ENCODE data around the gene EPHB1.
"Not testable (repeated sequence)": the region's sequence is repeated elsewhere in the genome, so short reads cannot be mapped to it uniquely, and the experiment has no call there.

The EPHB1 gene

DNA sequence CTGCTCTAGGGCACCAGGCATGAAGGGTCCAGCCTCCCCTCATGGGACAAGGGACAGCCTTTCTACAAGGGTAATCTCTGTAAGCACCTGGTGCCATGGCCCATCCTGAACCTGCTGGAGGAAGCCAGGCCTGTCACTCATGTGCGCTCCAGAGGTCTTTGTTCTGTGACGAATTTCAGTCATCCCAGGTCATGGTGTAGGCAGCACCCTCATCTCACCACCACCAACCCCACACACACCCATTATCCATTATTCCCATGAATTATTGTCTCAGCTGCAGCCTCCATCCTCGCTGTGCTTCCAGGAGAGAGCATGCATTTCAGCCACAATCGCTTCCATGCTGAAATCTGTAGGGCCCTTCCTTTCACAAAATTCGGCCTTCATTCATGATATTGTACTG lies 419.3 kb downstream of the EPHB1 start:
- no peak for TF ChIP-seq ZNF274 (IDR thresholded peaks at IDR 0.05; ENCODE audit: low read depth, low read length)
- no peak overlapping the region for H3K4me3 ChIP-seq (ENCODE audit: low read length)

DNA sequence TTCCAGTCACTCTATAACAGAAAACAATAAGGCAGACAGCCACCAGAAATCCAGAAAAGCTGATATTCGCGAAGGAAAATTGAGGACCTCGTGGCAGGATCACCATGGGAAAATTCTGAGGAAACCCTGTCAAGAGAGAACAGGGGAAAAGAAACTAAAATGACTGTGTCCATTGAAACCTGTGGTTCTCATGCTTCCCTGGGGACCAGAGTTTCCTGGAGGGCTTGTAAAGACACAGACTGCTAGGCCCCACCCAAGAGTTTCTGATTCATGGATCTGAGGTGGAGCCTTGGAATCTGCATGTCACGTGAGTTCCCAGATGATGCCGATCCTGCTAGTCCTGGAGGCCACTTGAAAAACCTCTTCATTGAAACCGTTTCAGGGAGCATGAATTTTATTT lies 420.5 kb downstream of the EPHB1 start:
- H3K4me3 ChIP-seq (ENCODE audit: low read length), result no peak overlapping the region
- no peak for TF ChIP-seq ZNF274 (IDR thresholded peaks at IDR 0.05; ENCODE audit: low read depth, low read length)

DNA sequence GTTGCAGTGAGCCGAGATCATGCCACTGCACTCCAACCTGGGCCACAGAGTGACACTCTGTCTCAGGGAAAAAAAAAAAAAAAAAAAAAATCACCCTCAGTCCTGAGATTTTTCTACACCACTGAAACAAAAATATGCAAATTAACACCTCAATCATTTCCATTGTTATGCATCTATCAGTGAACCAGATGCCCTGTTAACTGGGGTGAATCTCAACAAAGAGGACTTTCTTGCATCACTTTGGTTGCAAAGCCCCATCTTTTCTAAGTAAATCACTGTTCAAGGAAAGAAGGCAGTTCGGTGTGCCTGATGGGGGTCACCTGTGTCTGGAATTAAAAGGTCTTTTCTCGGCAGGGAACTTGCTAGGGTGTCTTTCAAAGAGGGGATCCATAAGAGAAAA lies 421.6 kb downstream of the EPHB1 start:
- H3K4me3 ChIP-seq (ENCODE audit: low read length), result no peak overlapping the region
- TF ChIP-seq ZNF274 (IDR thresholded peaks at IDR 0.05; ENCODE audit: low read depth, low read length), result no peak

DNA sequence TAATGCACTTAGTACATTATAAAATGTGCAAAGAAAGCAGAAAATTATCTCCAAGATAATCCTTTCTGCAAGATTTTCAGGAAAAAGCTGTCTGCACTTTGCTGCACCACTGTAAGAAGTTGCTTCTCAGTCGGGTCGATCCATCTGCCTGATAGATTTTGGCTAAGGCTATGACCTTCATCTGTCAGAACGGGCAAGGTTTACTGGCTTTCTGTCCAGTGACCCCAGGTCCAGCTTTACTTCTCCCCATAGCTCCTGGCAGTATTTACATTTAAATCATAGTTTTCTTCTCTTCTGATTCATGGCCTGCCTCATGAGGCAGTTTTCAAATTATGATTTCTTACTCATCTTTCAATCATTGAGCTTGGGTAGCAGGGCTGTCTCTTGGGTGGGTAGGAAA lies 422.7 kb downstream of the EPHB1 start:
- H3K4me3 ChIP-seq (ENCODE audit: low read length), result no peak overlapping the region
- TF ChIP-seq ZNF274 (IDR thresholded peaks at IDR 0.05; ENCODE audit: low read depth, low read length), result no peak

DNA sequence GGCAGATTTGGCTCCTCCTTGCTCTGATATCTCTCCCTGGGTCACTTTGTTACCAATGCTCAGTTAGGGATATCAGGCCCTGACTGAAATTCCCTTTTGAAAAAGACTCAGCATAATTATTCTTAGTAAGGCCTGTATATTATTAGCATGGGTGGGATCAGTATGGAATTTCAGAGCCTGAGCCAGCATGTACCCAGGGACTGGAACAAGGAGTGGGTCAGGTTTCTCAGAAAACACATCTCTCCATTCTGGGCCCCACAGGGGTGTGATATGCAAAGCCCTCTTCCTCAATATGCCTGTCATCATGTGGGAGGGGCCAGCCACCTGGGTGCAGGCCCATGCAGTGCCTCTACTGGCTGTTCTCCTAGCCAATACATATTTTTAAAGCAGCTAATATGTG lies 423.2 kb downstream of the EPHB1 start:
- no peak overlapping the region for H3K4me3 ChIP-seq (ENCODE audit: low read length)
- TF ChIP-seq ZNF274 (IDR thresholded peaks at IDR 0.05; ENCODE audit: low read depth, low read length), result no peak

DNA sequence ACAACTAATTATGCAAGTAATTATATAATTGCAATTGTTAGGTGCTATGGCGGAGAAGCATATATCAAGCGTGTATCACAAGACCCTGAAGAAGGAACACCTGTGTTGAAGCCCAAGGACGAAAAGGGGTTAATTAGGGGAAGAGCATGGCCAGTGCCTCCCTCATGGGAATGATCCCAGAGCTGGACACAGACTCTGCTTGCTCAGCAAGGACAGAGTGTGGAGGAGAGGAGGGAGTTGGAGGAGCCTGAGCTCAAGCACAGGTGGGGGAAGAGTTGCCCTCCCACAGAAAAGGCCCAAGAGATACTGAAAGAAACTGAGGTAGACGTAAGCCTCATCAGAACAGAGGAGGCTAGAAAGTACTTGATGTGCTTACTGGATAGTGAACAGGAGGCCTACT lies 423.7 kb downstream of the EPHB1 start:
- no peak for TF ChIP-seq ZNF274 (IDR thresholded peaks at IDR 0.05; ENCODE audit: low read depth, low read length)
- H3K4me3 ChIP-seq (ENCODE audit: low read length), result no peak overlapping the region

DNA sequence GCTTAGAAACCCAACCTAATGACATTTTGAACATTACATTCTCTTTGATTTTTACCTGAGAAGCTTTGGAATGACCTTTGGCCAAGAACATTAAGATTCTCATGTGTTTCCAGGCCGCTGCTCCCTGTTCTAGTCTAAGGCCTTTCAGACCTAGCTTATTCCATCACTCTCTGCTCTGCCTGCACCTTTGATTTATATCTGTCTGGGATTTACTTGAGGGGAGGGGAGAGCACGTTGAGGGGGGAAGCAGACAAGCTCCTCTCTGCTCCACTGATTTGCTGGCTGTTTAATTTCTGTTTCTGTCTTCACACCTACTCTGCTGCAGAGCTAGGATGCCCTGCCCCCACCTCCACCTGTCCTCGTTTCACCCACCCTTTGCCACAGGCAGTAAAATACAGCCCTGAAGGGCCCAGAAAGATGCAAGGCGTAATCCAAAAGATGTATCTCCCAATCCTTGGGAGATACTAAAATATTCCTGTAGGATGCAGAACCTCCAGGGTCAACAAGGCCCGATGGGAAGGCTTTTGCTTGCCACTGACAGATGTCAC lies 429.8 kb downstream of the EPHB1 start:
- H3K4me3 ChIP-seq (ENCODE audit: low read length), result no peak overlapping the region
- no peak for TF ChIP-seq ZNF274 (IDR thresholded peaks at IDR 0.05; ENCODE audit: low read depth, low read length)

DNA sequence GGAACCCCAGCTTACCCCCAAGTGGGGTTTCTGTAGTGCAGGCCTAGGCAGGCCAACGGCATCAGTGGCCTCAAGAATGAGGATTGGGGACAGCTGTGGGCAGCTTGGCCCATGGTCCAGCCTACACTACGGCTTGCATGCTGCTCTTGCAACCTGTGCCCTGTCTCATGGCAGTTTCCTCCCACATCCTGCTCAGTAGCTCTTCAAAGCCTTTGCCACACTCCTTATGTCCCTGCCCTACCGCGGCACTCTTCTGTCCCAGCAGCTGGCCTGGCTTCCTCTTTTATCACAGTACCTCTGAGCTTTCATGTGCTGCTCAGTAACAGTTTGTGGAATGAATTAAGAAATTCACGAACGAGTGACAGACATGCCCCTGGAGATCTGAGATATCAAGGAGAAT lies 431.0 kb downstream of the EPHB1 start:
- no peak overlapping the region for H3K4me3 ChIP-seq (ENCODE audit: low read length)
- no peak for TF ChIP-seq ZNF274 (IDR thresholded peaks at IDR 0.05; ENCODE audit: low read depth, low read length)

DNA sequence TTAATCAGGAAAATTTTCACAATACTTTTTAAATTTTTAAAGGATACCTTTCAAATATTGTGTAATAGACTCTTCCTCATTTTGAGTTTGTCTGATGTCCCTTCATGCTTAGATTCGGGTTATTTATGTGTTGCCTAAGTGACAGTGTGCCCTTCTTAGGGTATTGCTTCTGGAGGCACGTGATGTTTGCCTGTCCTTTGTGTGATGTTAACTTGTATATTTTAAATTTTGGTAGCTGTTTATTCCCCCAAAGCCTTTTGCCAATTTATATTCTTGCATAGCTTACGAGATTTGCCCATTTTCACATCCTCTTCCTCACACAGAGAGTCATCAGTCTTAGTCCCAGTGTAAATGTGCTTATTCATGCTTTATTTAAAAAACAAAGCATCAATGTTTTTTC lies 433.1 kb downstream of the EPHB1 start:
- no peak overlapping the region for H3K4me3 ChIP-seq (ENCODE audit: low read length)
- no peak for TF ChIP-seq ZNF274 (IDR thresholded peaks at IDR 0.05; ENCODE audit: low read depth, low read length)

DNA sequence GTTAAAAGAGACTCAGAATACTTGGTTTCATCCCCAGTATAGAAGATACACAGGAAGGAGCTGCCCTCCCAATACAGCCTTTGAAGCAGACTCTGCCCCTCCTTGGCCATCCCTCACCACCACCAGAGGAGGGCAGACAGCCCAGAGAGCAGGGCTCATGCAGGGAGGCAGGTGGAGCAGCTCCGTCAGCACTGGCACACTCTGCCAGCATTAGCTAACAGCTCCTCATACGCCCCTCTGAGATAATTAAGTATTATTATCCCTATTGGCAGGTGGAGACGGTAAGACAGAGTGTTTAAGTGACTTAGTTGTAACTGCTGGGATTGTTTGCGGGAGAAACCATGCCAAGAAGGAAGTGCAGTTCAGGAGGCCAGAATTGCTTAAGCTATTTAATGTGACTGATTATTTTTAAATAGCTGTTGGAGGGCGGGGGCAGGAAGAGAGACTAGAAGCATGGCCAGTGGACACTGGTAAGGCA lies 434.0 kb downstream of the EPHB1 start:
- no peak overlapping the region for H3K4me3 ChIP-seq (ENCODE audit: low read length)
- no peak for TF ChIP-seq ZNF274 (IDR thresholded peaks at IDR 0.05; ENCODE audit: low read depth, low read length)

DNA sequence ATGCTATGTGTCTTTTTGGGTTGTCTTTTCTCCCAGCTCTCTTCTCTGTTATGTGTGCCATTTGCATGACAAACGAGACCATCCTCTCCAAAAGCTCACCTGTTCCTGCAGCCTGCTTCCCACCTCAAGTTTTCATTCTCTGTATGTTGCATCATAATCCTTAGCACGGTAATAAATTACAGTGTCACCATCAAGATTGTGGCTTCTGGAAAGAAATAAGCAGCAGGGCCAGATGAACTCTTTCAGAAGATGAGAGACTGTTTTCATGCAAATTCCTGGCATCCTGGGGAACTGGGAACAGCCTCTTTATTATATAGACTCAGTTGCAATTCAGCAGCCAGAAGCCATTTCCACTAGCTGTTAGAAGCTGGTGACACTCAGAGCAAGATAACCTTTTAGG lies 436.7 kb downstream of the EPHB1 start:
- no peak overlapping the region for H3K4me3 ChIP-seq (ENCODE audit: low read length)
- no peak for TF ChIP-seq ZNF274 (IDR thresholded peaks at IDR 0.05; ENCODE audit: low read depth, low read length)

DNA sequence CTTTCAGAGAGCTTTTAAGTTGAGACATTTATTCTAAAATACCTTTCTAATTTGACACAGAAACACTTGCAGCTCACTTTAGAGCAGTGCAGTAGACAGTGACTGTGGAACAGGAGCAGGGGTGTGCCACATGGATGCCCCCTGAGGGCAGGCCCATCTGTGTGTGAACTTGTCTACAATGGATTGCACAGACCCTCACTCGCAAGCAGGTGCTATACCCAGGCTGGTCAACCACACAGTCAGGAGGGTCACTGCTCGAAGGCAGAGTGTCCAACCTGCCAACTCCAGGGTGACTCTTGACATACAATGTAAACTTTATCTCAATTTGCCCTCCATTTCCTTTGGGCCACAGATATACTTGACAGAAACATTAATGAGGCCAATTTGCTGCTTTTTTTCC lies 437.2 kb downstream of the EPHB1 start:
- no peak for TF ChIP-seq ZNF274 (IDR thresholded peaks at IDR 0.05; ENCODE audit: low read depth, low read length)
- H3K4me3 ChIP-seq (ENCODE audit: low read length), result no peak overlapping the region

DNA sequence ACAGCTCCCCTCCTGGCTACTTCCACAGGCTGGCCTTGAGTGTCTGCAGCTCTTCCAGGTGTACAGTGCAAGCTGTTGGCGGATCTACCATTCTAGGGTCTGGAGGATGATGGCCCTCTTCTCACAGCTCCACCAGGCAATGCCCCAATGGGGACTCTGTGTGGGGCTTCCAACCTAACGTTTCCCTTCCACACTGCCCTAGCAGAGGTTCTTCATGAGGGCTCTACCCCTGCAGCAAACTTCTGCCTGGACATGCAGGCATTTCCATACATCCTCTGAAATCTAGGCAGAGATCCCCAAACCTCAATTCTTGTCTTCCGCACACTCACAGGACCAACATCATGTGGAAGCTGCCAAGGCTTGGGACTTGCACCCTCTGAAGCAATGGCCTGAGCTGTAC lies 438.4 kb downstream of the EPHB1 start:
- not testable (repeated sequence) for H3K4me3 ChIP-seq (ENCODE audit: low read length)

DNA sequence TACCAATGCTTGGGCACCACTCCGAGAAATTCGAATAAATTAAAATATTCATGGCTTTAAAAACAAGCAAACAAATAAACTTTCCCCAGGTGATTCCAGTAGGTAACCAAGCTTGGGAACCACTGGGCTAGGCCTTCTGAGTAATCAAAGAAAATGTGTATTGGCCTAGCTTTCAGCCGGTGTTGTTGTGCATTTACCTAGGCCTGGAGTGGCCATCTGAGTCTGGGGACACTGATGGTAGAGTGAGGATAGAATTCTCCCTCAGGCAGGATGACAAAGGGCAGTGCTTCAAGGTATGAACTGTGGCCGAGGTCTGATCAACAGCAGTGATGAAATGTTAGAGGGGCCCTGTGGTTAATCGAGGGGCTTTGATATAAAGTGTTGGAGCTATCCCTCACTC lies 440.5 kb downstream of the EPHB1 start:
- no peak overlapping the region for H3K4me3 ChIP-seq (ENCODE audit: low read length)
- TF ChIP-seq ZNF274 (IDR thresholded peaks at IDR 0.05; ENCODE audit: low read depth, low read length), result no peak

DNA sequence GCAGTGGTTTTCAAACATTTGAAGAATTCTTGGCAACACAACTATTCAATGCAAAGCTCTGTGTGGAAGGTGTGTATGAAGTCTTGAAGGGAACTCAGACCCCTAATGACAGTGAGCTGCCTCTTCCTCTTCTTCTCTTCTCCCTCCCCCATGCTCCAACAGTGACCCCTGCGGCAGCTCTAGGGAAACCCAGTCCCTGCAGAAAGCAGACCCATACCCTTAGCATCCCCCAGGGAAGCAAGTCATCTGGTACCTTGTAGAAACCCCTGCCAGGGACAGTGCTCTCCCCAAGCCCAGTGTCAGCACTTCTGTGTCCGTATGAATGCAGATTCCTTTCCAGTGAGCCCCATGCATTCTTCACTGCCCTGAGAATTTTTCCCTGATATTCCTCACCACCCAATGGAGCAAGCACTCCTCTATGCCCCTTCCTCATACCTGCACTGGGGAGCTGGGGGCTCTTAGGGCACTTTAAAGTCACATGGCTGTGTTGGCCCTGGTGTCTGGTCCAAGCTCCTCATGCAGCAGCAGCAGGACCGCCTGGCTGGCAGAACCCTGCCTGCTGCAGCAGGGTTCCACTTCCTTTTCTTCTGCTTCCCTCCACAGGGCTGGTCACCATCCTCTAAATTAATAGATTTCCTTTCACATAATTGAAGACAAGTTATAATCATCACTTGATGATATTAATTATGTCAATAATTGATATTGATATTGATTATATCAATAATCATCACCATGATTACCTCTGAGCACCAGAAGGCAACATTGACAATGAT lies 442.5 kb downstream of the EPHB1 start:
- TF ChIP-seq ZNF274 (IDR thresholded peaks at IDR 0.05; ENCODE audit: low read depth, low read length), result no peak
- no peak overlapping the region for H3K4me3 ChIP-seq (ENCODE audit: low read length)
